IPS-18c (cell line): ENCODE results near the gene NQO2.
"Not testable (repeated sequence)": the region's sequence is repeated elsewhere in the genome, so short reads cannot be mapped to it uniquely, and the experiment has no call there.

ENCODE experiments used
- H3K4me3 ChIP-seq: 2 replicates; pipeline ENCODE4 v1.7.0; 2013; ENCODE audit warnings: low read depth, mild to moderate bottlenecking, low read length, moderate library complexity; ENCODE audit not compliant: insufficient read depth
- H3K9me3 ChIP-seq: one replicate; pipeline ENCODE4 v1.6.1; 2013; ENCODE audit warnings: mild to moderate bottlenecking, low read length, moderate library complexity; ENCODE audit not compliant: control insufficient read depth, insufficient read depth

The NQO2 gene

GRCh38 chr6:3045369-3045768, 45.7 kb downstream of the NQO2 start:
- no peaks in the 10 kb centered on the region for H3K9me3 ChIP-seq

GRCh38 chr6:3045777-3046176, 46.1 kb downstream of the NQO2 start:
- no peak overlapping the region for H3K4me3 ChIP-seq

More at GRCh38 chr6:3045369-3045768, 45.7 kb downstream of the NQO2 start:
- H3K4me3 ChIP-seq = no peak overlapping the region

DNA sequence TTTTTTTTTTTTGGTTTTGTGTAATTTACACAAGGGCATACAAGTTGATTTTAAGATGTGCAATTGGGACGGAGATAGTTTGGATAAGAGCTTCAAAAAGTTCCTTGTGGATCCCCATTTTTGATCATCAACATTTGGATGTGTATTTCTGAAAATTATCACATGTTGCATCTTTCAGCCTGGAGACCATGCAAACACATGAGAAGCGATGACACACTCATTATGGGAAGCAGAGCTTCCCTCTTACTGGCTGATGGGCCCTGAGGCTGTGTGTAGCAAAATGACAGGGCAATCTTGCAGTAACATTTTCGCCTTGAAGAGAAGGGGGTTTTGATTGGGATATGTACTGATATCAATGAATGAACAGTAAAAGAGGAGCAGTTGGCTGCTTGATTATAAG, 46.6 kb downstream of the NQO2 start:
- no peaks in the 10 kb centered on the region for H3K9me3 ChIP-seq
- no peak overlapping the region for H3K4me3 ChIP-seq

More at GRCh38 chr6:3045777-3046176, 46.1 kb downstream of the NQO2 start:
- H3K9me3 ChIP-seq = no peaks in the 10 kb centered on the region

- not testable (repeated sequence) for H3K4me3 ChIP-seq, H3K9me3 ChIP-seq
Measured at GRCh38 chr6:3048009-3048408, 48.3 kb downstream of the NQO2 start.

GRCh38 chr6:3052481-3053230, 53.0 kb downstream of the NQO2 start:
- Histone ChIP-seq H3K9me3 (no peaks in the 10 kb centered on the region), H3K4me3 (peak overlapping the region; percentile 68)

GRCh38 chr6:3053231-3053508, 53.5 kb downstream of the NQO2 start:
- H3K4me3 ChIP-seq = peak overlapping the region; percentile 68
- H3K9me3 ChIP-seq = no peaks in the 10 kb centered on the region

GRCh38 chr6:3054229-3055157, 54.8 kb downstream of the NQO2 start:
- H3K9me3 ChIP-seq = not testable (repeated sequence)
- peak overlapping the region; percentile 68; the same call in 1 of the 2 replicates for H3K4me3 ChIP-seq

DNA sequence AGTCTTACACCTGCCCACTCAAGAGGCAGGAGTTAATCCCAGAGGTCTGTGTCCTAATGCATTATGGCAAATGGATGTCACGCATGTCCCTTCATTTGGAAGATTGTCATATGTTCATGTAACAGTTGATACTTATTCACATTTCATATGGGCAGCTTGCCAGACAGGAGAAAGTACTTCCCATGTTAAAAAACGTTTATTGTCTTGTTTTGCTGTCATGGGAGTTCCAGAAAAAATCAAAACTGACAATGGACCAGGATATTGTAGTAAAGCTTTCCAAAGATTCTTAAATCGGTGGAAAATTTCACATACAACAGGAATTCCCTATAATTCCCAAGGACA, 55.4 kb downstream of the NQO2 start:
- H3K4me3 ChIP-seq = not testable (repeated sequence)

GRCh38 chr6:3057063-3057770, 57.5 kb downstream of the NQO2 start:
- Histone ChIP-seq H3K9me3 (no peaks in the 10 kb centered on the region), H3K4me3 (no peak overlapping the region)

More for the DNA sequence above, 55.4 kb downstream of the NQO2 start:
- not testable (repeated sequence) for H3K9me3 ChIP-seq

DNA sequence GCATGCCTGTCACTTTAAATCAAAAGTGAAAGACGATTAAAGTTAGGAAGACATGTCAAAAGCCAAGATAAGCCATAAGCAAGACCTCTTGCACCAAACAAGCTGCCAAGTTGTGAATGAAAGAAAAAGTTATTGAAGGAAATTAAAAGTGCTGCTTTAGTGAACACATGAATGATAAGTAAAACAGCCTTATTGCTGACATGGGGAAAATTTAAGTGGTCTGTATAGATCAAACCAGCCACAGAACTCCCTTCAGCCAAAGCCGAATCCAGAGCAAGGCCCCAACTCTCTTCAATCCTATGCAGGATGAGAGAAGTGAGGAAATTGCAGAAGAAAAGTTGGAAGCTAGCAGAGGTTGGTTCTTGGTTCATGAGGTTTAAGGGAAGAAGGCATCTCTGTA, 59.3 kb downstream of the NQO2 start:
- Histone ChIP-seq H3K9me3 (no peaks in the 10 kb centered on the region), H3K4me3 (no peak overlapping the region)

DNA sequence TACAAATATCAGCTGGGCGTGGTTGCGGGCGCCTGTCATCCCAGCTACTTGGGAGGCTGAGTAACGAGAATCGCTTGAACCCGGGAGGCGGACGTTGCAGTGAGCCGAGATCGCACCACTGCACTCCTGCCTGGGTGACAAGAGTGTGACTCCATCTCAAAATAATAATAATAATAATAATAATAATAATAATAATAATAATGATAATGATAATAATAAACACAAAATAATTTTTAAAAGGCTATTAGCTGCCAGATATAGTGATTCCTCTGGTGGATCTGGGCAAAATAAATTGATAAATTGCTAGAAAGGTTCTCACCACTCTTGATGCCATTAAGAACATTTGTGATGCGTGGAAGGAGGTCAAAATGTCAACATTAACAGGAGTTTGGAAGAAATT, 60.4 kb downstream of the NQO2 start:
- not testable (repeated sequence) for H3K9me3 ChIP-seq, H3K4me3 ChIP-seq

GRCh38 chr6:3061501-3061941, 61.8 kb downstream of the NQO2 start:
- Histone ChIP-seq H3K4me3 (no peak overlapping the region), H3K9me3 (no peaks in the 10 kb centered on the region)

GRCh38 chr6:3063340-3063732, 63.6 kb downstream of the NQO2 start:
- H3K4me3 ChIP-seq = peak overlapping the region; percentile 24; the same call in 1 of the 2 replicates
- not testable (repeated sequence) for H3K9me3 ChIP-seq

GRCh38 chr6:3063733-3064700, 64.3 kb downstream of the NQO2 start:
- Histone ChIP-seq H3K9me3 (peaks cover 3% of the 10 kb centered on the region), H3K4me3 (peak overlapping the region; percentile 77)

GRCh38 chr6:3068329-3069214, 68.9 kb downstream of the NQO2 start, which contains the start of gene RIPK1:
TSS of gene RIPK1 (plus strand) at chr6:3068494. CDS start at chr6:3076824, 8,330 bp downstream.
- Histone ChIP-seq H3K4me3 (peak within 1 kb of the TSS; percentile 70), H3K9me3 (peaks cover 3% of the 10 kb centered on the region)
